ENCODE measurements around the gene E4F1. TPM values are rescaled to one million over a fixed set of nuclear protein-coding genes. Genes with fewer than 3 reads are reported as not detected.

E4F1 gene
- total RNA-seq, 1 experiment from 2014 or later = 49.0 TPM

GRCh38 chr16:2205967-2206313 is 17.5 kb upstream of the E4F1 start:
- Histone ChIP-seq H3K36me3 (ENCODE audit: low read depth, low read length) (no peaks in the 10 kb centered on the region), H3K9me2 (replicated peaks; ENCODE audit: low read length) (no peaks in the 10 kb centered on the region), H4K20me1 (ENCODE audit: low read length) (no peaks in the 10 kb centered on the region), H3F3A (ENCODE audit: low read length, unreplicated experiment) (no peaks in the 10 kb centered on the region), H3K79me2 (ENCODE audit: low read length) (peaks cover 25% of the 10 kb centered on the region), H3K4me1 (ENCODE audit: insufficient read depth, low read length) (peaks cover 14% of the 10 kb centered on the region), H2AFZ (ENCODE audit: low read length) (peak overlapping the region; percentile 74), H3K4me2 (ENCODE audit: low read length) (peak overlapping the region; percentile 96), H3K9me3 (ENCODE audit: low read length) (no peaks in the 10 kb centered on the region), H3K27me3 (ENCODE audit: low read length) (no peaks in the 10 kb centered on the region), H3K9ac (ENCODE audit: low read length) (peak overlapping the region; percentile 96), H3K27ac (ENCODE audit: low read length) (peak overlapping the region; percentile 69), H3K4me3 (ENCODE audit: low read length) (peak overlapping the region; percentile 85)
- ATAC-seq (peak; percentile 41), DNase-seq (no peak)
- POLR2A ChIA-PET (ENCODE audit: unreplicated experiment) = no interaction called here
- TSS peak; percentile 55 for BruUV-seq (replicated peaks)
- no peak for TF ChIP-seq CTCF (conservative IDR thresholded peaks at IDR 0.05; ENCODE audit: low read depth, low read length)
- no peak for TF ChIP-seq EZH2phosphoT487 (IDR thresholded peaks at IDR 0.05; ENCODE audit: borderline replicate concordance, low read length)
- no peak for TF ChIP-seq EZH2 (IDR thresholded peaks at IDR 0.05; ENCODE audit: low read length, unreplicated experiment)
- intact Hi-C loops (cut with micrococcal nuclease) = no loop called here
- CTCF ChIA-PET = no interaction called here

GRCh38 chr16:2206420-2206779 is 17.0 kb upstream of the E4F1 start:
- ATAC-seq = no peak
- no peaks in the 10 kb centered on the region for H3K36me3 ChIP-seq (ENCODE audit: low read depth, low read length)
- H3K4me3 ChIP-seq (ENCODE audit: low read length) = peak overlapping the region; percentile 85
- no peak for DNase-seq
- H3K9me3 ChIP-seq (ENCODE audit: low read length) = no peaks in the 10 kb centered on the region
- peaks cover 14% of the 10 kb centered on the region for H3K4me1 ChIP-seq (ENCODE audit: insufficient read depth, low read length)
- H3K9ac ChIP-seq (ENCODE audit: low read length) = peak overlapping the region; percentile 96
- H4K20me1 ChIP-seq (ENCODE audit: low read length) = no peaks in the 10 kb centered on the region
- no peaks in the 10 kb centered on the region for H3K9me2 ChIP-seq (replicated peaks; ENCODE audit: low read length)
- peak overlapping the region; percentile 96 for H3K4me2 ChIP-seq (ENCODE audit: low read length)
- POLR2A ChIA-PET (ENCODE audit: unreplicated experiment) = no interaction called here
- CTCF ChIA-PET = interaction anchor here (0.5 kb wide), 1 partner anchor 10 kb away, joined by 4 read pairs; no protein-coding TSS in a partner anchor
- H2AFZ ChIP-seq (ENCODE audit: low read length) = no peak overlapping the region
- BruUV-seq (replicated peaks) = no TSS peak
- intact Hi-C loops (cut with micrococcal nuclease) = no loop called here
- H3K79me2 ChIP-seq (ENCODE audit: low read length) = peaks cover 25% of the 10 kb centered on the region
- TF ChIP-seq EZH2phosphoT487 (IDR thresholded peaks at IDR 0.05; ENCODE audit: borderline replicate concordance, low read length) (no peak), EZH2 (IDR thresholded peaks at IDR 0.05; ENCODE audit: low read length, unreplicated experiment) (no peak), CTCF (conservative IDR thresholded peaks at IDR 0.05; ENCODE audit: low read depth, low read length) (no peak)
- no peaks in the 10 kb centered on the region for H3K27me3 ChIP-seq (ENCODE audit: low read length)
- no peak overlapping the region for H3K27ac ChIP-seq (ENCODE audit: low read length)
- no peaks in the 10 kb centered on the region for H3F3A ChIP-seq (ENCODE audit: low read length, unreplicated experiment)

GRCh38 chr16:2206780-2207433 is 16.5 kb upstream of the E4F1 start:
- H3K36me3 ChIP-seq (ENCODE audit: low read depth, low read length) = no peaks in the 10 kb centered on the region
- H3K27ac ChIP-seq (ENCODE audit: low read length) = no peak overlapping the region
- ATAC-seq (no peak), DNase-seq (no peak)
- H3K4me1 ChIP-seq (ENCODE audit: insufficient read depth, low read length) = peaks cover 16% of the 10 kb centered on the region
- H3K9ac ChIP-seq (ENCODE audit: low read length) = no peak overlapping the region
- peak overlapping the region; percentile 85; the same call in 1 of the 2 replicates for H3K4me3 ChIP-seq (ENCODE audit: low read length)
- peak overlapping the region; percentile 96 for H3K4me2 ChIP-seq (ENCODE audit: low read length)
- H3K9me2 ChIP-seq (replicated peaks; ENCODE audit: low read length) = no peaks in the 10 kb centered on the region
- no TSS peak for BruUV-seq (replicated peaks)
- H2AFZ ChIP-seq (ENCODE audit: low read length) = no peak overlapping the region
- H3K79me2 ChIP-seq (ENCODE audit: low read length) = peaks cover 28% of the 10 kb centered on the region
- ChIA-PET CTCF (interaction anchor here (0.5 kb wide), 1 partner anchor 11 kb away, joined by 4 read pairs; no protein-coding TSS in a partner anchor), POLR2A (ENCODE audit: unreplicated experiment) (no interaction called here)
- no peaks in the 10 kb centered on the region for H3F3A ChIP-seq (ENCODE audit: low read length, unreplicated experiment)
- H3K27me3 ChIP-seq (ENCODE audit: low read length) = no peaks in the 10 kb centered on the region
- no peak for TF ChIP-seq CTCF (conservative IDR thresholded peaks at IDR 0.05; ENCODE audit: low read depth, low read length)
- TF ChIP-seq EZH2phosphoT487 (IDR thresholded peaks at IDR 0.05; ENCODE audit: borderline replicate concordance, low read length) = no peak
- no peak for TF ChIP-seq EZH2 (IDR thresholded peaks at IDR 0.05; ENCODE audit: low read length, unreplicated experiment)
- intact Hi-C loops (cut with micrococcal nuclease) = no loop called here
- no peaks in the 10 kb centered on the region for H3K9me3 ChIP-seq (ENCODE audit: low read length)
- H4K20me1 ChIP-seq (ENCODE audit: low read length) = no peaks in the 10 kb centered on the region
